Measurements from ENCODE around the gene RALGAPA2. TPM values are rescaled to one million over a fixed set of nuclear protein-coding genes. Genes with fewer than 3 reads are reported as not detected.

Gene RALGAPA2
- total RNA-seq, 3 donors from 2014 or later: 34.6 to 74.1 (median 46.0) TPM

DNA sequence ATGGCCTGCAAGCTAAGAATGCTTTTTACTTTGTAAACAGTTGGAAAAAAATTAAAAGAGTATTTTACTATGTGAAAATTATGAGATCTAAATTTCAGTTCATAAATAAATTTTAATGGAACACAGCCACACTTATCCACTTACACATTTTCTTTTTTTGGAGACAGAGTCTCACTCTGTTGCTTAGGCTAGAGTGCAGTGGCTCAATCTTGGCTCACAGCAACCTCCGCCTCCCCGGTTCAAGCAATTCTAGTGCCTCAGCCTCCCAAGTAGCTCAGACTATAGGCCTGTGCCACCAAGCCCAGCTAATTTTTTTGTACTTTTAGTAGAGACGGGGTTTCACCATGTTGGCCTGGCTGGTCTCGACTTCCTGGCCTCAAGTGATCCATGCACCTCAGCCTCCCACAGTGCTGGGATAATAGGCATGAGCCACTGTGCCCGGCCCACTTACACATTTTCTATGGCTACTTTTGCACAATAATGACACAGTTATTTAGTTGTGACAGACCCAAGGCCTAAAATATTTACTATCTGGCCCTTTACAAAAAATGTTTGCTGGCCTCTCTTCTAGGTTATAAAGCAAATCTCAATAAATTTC is 234.9 kb downstream of the RALGAPA2 start:
- H3K27ac ChIP-seq: no peak overlapping the region
- H3K4me1 ChIP-seq: no peaks in the 10 kb centered on the region
- TF ChIP-seq POLR2AphosphoS5 (IDR thresholded peaks at IDR 0.05) (no peak), POLR2A (IDR thresholded peaks at IDR 0.05) (no peak)
- TF ChIP-seq, protein P1, sequence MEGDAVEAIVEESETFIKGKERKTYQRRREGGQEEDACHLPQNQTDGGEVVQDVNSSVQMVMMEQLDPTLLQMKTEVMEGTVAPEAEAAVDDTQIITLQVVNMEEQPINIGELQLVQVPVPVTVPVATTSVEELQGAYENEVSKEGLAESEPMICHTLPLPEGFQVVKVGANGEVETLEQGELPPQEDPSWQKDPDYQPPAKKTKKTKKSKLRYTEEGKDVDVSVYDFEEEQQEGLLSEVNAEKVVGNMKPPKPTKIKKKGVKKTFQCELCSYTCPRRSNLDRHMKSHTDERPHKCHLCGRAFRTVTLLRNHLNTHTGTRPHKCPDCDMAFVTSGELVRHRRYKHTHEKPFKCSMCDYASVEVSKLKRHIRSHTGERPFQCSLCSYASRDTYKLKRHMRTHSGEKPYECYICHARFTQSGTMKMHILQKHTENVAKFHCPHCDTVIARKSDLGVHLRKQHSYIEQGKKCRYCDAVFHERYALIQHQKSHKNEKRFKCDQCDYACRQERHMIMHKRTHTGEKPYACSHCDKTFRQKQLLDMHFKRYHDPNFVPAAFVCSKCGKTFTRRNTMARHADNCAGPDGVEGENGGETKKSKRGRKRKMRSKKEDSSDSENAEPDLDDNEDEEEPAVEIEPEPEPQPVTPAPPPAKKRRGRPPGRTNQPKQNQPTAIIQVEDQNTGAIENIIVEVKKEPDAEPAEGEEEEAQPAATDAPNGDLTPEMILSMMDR (IDR thresholded peaks at IDR 0.05): no peak
- no peaks in the 10 kb centered on the region for H3K27me3 ChIP-seq
- intact Hi-C loops (cut with DNase I; ENCODE audit: low total_unique reads): no loop called here
- H3K4me3 ChIP-seq: no peak overlapping the region
- no peak for DNase-seq (ENCODE audit: low spot score in 2 of 2)
- no peaks in the 10 kb centered on the region for H3K36me3 ChIP-seq
- no peaks in the 10 kb centered on the region for H3K9me3 ChIP-seq

DNA sequence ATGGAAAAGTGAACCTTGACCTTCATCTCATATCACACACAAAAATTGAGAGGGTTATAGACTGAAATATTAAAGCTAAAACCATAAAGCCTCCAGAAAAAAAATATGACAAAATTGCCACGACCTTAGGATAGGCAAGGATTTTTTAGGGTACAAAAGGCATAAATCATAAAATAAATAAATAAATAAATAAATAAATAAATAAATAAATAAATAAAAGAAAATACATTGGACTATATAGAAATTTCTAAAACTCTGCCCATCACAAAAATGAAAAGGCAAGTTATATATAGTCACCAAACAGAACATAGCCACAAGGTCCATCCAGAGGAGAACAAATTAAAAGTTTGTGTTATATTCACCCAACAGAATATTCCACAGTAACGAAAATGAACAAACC is 235.9 kb downstream of the RALGAPA2 start:
- Histone ChIP-seq H3K27ac (no peak overlapping the region), H3K36me3 (no peaks in the 10 kb centered on the region), H3K4me1 (no peaks in the 10 kb centered on the region), H3K27me3 (no peaks in the 10 kb centered on the region), H3K9me3 (no peaks in the 10 kb centered on the region), H3K4me3 (no peak overlapping the region)
- intact Hi-C loops (cut with DNase I; ENCODE audit: low total_unique reads): no loop called here
- DNase-seq (ENCODE audit: low spot score in 2 of 2): no peak
- no peak for TF ChIP-seq POLR2AphosphoS5 (IDR thresholded peaks at IDR 0.05)
- TF ChIP-seq, protein P1 (IDR thresholded peaks at IDR 0.05): no peak
- TF ChIP-seq POLR2A (IDR thresholded peaks at IDR 0.05): no peak

DNA sequence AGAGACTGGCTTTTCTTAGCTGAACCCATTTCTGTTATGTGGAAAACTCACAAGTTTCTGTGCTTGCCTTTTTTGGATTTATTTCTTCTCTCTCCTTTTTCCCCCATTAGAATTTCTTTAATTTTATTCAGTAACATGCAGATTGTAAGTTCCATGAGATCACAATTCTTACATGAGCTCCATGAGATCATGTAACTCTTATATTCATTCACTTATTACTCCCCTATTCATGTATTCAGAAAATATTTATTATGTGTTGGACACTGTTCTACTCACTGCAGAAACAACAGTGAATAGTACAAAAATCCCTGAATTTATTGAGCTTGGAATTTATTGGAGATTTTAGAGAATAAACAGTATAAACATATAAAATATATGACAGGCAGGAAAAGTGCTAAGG is 238.8 kb downstream of the RALGAPA2 start:
- Histone ChIP-seq H3K9me3 (no peaks in the 10 kb centered on the region), H3K4me3 (no peak overlapping the region), H3K4me1 (no peaks in the 10 kb centered on the region), H3K36me3 (no peaks in the 10 kb centered on the region), H3K27me3 (no peaks in the 10 kb centered on the region), H3K27ac (no peak overlapping the region)
- TF ChIP-seq POLR2A (IDR thresholded peaks at IDR 0.05): no peak
- no peak for TF ChIP-seq POLR2AphosphoS5 (IDR thresholded peaks at IDR 0.05)
- no peak for DNase-seq (ENCODE audit: low spot score in 2 of 2)
- intact Hi-C loops (cut with DNase I; ENCODE audit: low total_unique reads): no loop called here

DNA sequence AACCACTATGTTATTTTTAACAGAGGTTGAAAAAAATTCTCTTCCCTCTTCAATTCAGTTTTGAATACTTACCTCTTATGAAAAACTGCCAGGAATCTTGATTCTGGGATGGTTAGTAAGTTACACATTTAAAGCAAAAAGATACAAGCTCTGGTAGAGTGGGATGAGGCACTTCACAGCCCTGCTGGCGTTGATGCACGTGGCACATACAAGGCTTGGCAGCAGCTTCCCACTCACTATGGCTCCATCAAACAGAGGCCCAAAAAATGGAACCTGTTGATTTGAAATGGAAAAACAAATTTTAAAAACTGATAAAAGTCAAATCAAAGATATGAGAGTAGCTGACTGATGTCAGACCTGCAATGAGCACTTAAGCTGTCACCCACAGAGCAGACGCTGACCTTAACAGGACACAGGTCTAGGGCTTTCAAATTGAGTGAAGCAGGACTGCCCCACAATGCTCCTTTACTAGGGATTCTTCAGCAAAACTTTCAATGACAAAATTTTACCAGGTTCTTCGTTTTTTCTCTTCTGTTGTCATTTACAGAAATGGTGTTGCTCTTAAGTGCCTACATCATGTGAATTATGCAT is 239.7 kb downstream of the RALGAPA2 start:
- Histone ChIP-seq H3K9me3 (no peaks in the 10 kb centered on the region), H3K27me3 (no peaks in the 10 kb centered on the region), H3K27ac (no peak overlapping the region), H3K36me3 (no peaks in the 10 kb centered on the region), H3K4me1 (no peaks in the 10 kb centered on the region), H3K4me3 (no peak overlapping the region)
- TF ChIP-seq POLR2AphosphoS5 (IDR thresholded peaks at IDR 0.05) (no peak), POLR2A (IDR thresholded peaks at IDR 0.05) (no peak)
- TF ChIP-seq, protein P1 (IDR thresholded peaks at IDR 0.05): no peak
- intact Hi-C loops (cut with DNase I; ENCODE audit: low total_unique reads): no loop called here
- no peak for DNase-seq (ENCODE audit: low spot score in 2 of 2)

DNA sequence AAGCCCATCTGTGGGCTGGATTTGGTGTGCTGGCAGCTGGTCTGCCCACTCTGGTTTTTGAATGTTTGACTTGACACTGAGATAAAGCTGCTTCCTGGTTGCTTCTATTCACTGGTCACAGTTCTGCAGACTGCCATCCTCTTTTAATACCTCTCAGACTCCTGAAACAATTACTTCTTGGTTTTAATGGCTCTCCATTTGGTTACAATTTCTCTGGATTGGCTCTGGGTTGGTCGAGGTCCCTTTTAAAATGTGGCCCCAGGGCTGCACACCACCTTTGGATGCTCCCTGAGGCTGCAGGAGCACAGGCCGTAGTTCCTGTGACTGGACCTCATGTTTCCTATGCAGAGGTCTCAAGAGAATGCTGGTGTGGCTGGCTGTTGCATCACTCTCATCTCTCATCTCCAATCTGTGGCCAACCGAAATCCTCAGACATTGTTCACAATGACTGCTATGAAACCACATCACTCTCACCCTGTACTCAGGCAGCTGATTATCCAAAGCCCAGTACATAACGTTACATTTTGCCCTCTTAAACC is 246.0 kb downstream of the RALGAPA2 start:
- TF ChIP-seq POLR2AphosphoS5 (IDR thresholded peaks at IDR 0.05) (no peak), POLR2A (IDR thresholded peaks at IDR 0.05) (no peak)
- TF ChIP-seq, protein P1 (IDR thresholded peaks at IDR 0.05): no peak
- no peak overlapping the region for H3K4me3 ChIP-seq
- no peaks in the 10 kb centered on the region for H3K36me3 ChIP-seq
- H3K27ac ChIP-seq: no peak overlapping the region
- no peaks in the 10 kb centered on the region for H3K9me3 ChIP-seq
- intact Hi-C loops (cut with DNase I; ENCODE audit: low total_unique reads): no loop called here
- H3K4me1 ChIP-seq: no peaks in the 10 kb centered on the region
- no peak for DNase-seq (ENCODE audit: low spot score in 2 of 2)
- no peaks in the 10 kb centered on the region for H3K27me3 ChIP-seq

All from breast epithelium (tissue), 4 donors.